ENCODE data around the gene TRIM68.

Gene TRIM68

GRCh38 chr11:4580124-4580523, 27.9 kb downstream of the TRIM68 start:
- Histone ChIP-seq H2AFZ (ENCODE audit: low read length) (no peak overlapping the region), H3K36me3 (ENCODE audit: insufficient read depth, low read length) (no peaks in the 10 kb centered on the region), H3K9me2 (replicated peaks; ENCODE audit: low read depth, low read length) (no peaks in the 10 kb centered on the region), H3F3A (ENCODE audit: low read depth) (no peaks in the 10 kb centered on the region), H4K20me1 (ENCODE audit: insufficient read depth, low read length, poor library complexity, severe bottlenecking) (no peaks in the 10 kb centered on the region), H3K4me2 (ENCODE audit: low read depth, low read length, poor library complexity, severe bottlenecking) (no peak overlapping the region), H3K4me3 (ENCODE audit: low read length, poor library complexity, severe bottlenecking) (no peak overlapping the region), H3K27me3 (ENCODE audit: insufficient read depth, low read length, poor library complexity, severe bottlenecking) (peaks cover 14% of the 10 kb centered on the region), H3K4me1 (ENCODE audit: insufficient read depth, low read length, poor library complexity, severe bottlenecking) (peaks cover 9% of the 10 kb centered on the region), H3K9me3 (ENCODE audit: insufficient read depth, low read depth, low read length) (no peaks in the 10 kb centered on the region), H3K79me2 (ENCODE audit: insufficient read depth, low read length) (no peaks in the 10 kb centered on the region), H3K9ac (ENCODE audit: low read depth, low read length, poor library complexity, severe bottlenecking) (no peak overlapping the region)
- TF ChIP-seq EZH2phosphoT487 (IDR thresholded peaks at IDR 0.05; ENCODE audit: borderline replicate concordance) (no peak), CTCF (conservative IDR thresholded peaks at IDR 0.05; ENCODE audit: low read length) (no peak)

- H4K20me1 ChIP-seq (ENCODE audit: insufficient read depth, low read length, poor library complexity, severe bottlenecking) = no peaks in the 10 kb centered on the region
- peaks cover 9% of the 10 kb centered on the region for H3K4me1 ChIP-seq (ENCODE audit: insufficient read depth, low read length, poor library complexity, severe bottlenecking)
- no peaks in the 10 kb centered on the region for H3F3A ChIP-seq (ENCODE audit: low read depth)
- no peak for TF ChIP-seq CTCF (conservative IDR thresholded peaks at IDR 0.05; ENCODE audit: low read length)
- TF ChIP-seq EZH2phosphoT487 (IDR thresholded peaks at IDR 0.05; ENCODE audit: borderline replicate concordance) = no peak
- H3K4me2 ChIP-seq (ENCODE audit: low read depth, low read length, poor library complexity, severe bottlenecking) = no peak overlapping the region
- no peaks in the 10 kb centered on the region for H3K9me3 ChIP-seq (ENCODE audit: insufficient read depth, low read depth, low read length)
- no peaks in the 10 kb centered on the region for H3K36me3 ChIP-seq (ENCODE audit: insufficient read depth, low read length)
- no peak overlapping the region for H3K4me3 ChIP-seq (ENCODE audit: low read length, poor library complexity, severe bottlenecking)
- H3K27me3 ChIP-seq (ENCODE audit: insufficient read depth, low read length, poor library complexity, severe bottlenecking) = peaks cover 14% of the 10 kb centered on the region
- H3K79me2 ChIP-seq (ENCODE audit: insufficient read depth, low read length) = no peaks in the 10 kb centered on the region
- H3K9me2 ChIP-seq (replicated peaks; ENCODE audit: low read depth, low read length) = no peaks in the 10 kb centered on the region
- H2AFZ ChIP-seq (ENCODE audit: low read length) = no peak overlapping the region
- no peak overlapping the region for H3K9ac ChIP-seq (ENCODE audit: low read depth, low read length, poor library complexity, severe bottlenecking)
These were observed 29.4 kb downstream of the TRIM68 start for GRCh38 chr11:4578624-4579023.

- no peak overlapping the region for H3K4me3 ChIP-seq (ENCODE audit: low read length, poor library complexity, severe bottlenecking)
- H3K9me2 ChIP-seq (replicated peaks; ENCODE audit: low read depth, low read length) = no peaks in the 10 kb centered on the region
- H3K79me2 ChIP-seq (ENCODE audit: insufficient read depth, low read length) = no peaks in the 10 kb centered on the region
- H3K36me3 ChIP-seq (ENCODE audit: insufficient read depth, low read length) = no peaks in the 10 kb centered on the region
- H3F3A ChIP-seq (ENCODE audit: low read depth) = no peaks in the 10 kb centered on the region
- no peak overlapping the region for H3K9ac ChIP-seq (ENCODE audit: low read depth, low read length, poor library complexity, severe bottlenecking)
- H3K27me3 ChIP-seq (ENCODE audit: insufficient read depth, low read length, poor library complexity, severe bottlenecking) = peaks cover 14% of the 10 kb centered on the region
- H3K4me1 ChIP-seq (ENCODE audit: insufficient read depth, low read length, poor library complexity, severe bottlenecking) = peaks cover 9% of the 10 kb centered on the region
- no peaks in the 10 kb centered on the region for H4K20me1 ChIP-seq (ENCODE audit: insufficient read depth, low read length, poor library complexity, severe bottlenecking)
- H3K4me2 ChIP-seq (ENCODE audit: low read depth, low read length, poor library complexity, severe bottlenecking) = no peak overlapping the region
- no peak overlapping the region for H2AFZ ChIP-seq (ENCODE audit: low read length)
- H3K9me3 ChIP-seq (ENCODE audit: insufficient read depth, low read depth, low read length) = no peaks in the 10 kb centered on the region
- TF ChIP-seq EZH2phosphoT487 (IDR thresholded peaks at IDR 0.05; ENCODE audit: borderline replicate concordance) = no peak
These were observed 30.3 kb downstream of the TRIM68 start for GRCh38 chr11:4577761-4578160.

GRCh38 chr11:4576880-4577279, 31.2 kb downstream of the TRIM68 start:
- Histone ChIP-seq H3K4me2 (ENCODE audit: low read depth, low read length, poor library complexity, severe bottlenecking) (no peak overlapping the region), H3K4me3 (ENCODE audit: low read length, poor library complexity, severe bottlenecking) (no peak overlapping the region), H3K9me2 (replicated peaks; ENCODE audit: low read depth, low read length) (no peaks in the 10 kb centered on the region), H3K4me1 (ENCODE audit: insufficient read depth, low read length, poor library complexity, severe bottlenecking) (peaks cover 9% of the 10 kb centered on the region), H3K9ac (ENCODE audit: low read depth, low read length, poor library complexity, severe bottlenecking) (no peak overlapping the region), H3K36me3 (ENCODE audit: insufficient read depth, low read length) (no peaks in the 10 kb centered on the region), H3K27me3 (ENCODE audit: insufficient read depth, low read length, poor library complexity, severe bottlenecking) (peaks cover 14% of the 10 kb centered on the region), H3F3A (ENCODE audit: low read depth) (no peaks in the 10 kb centered on the region), H3K79me2 (ENCODE audit: insufficient read depth, low read length) (no peaks in the 10 kb centered on the region), H4K20me1 (ENCODE audit: insufficient read depth, low read length, poor library complexity, severe bottlenecking) (no peaks in the 10 kb centered on the region), H3K9me3 (ENCODE audit: insufficient read depth, low read depth, low read length) (no peaks in the 10 kb centered on the region), H2AFZ (ENCODE audit: low read length) (no peak overlapping the region)
- TF ChIP-seq CTCF (conservative IDR thresholded peaks at IDR 0.05; ENCODE audit: low read length) (no peak), EZH2phosphoT487 (IDR thresholded peaks at IDR 0.05; ENCODE audit: borderline replicate concordance) (no peak)

Measured in Loucy (cell line).